GM18507 (cell line): ENCODE results near the gene TMEM269.
A peak's percentile ranks its signal among the peaks of the same experiment; 100 is the strongest.

Experiments used
- DNase-seq: peaks from one replicate; pipeline ENCODE4 v3.0.0; 2011; ENCODE audit warnings: low read depth; ENCODE audit not compliant: insufficient read length; ENCODE audit errors: extremely low spot score
- FAIRE-seq: peaks from 2 replicates; lab custom pipeline; 2011; peaks lifted over from hg19 to GRCh38; lab: Jason Lieb, UNC

Gene TMEM269

GRCh38 chr1:42815941-42816584, 31.3 kb downstream of the TMEM269 start:
- no peak for DNase-seq
- FAIRE-seq: no peak

- DNase-seq: peak; percentile 91
- peak; percentile 79 for FAIRE-seq
These were observed 32.0 kb downstream of the TMEM269 start, which contains the start of the genes ERMAP and SVBP for GRCh38 chr1:42816585-42817439. Gene ERMAP, plus strand, starts transcription at chr1:42817122. Its CDS starts 13,327 bp downstream, at chr1:42830449. Gene SVBP, minus strand, starts transcription at chr1:42817397. Its CDS starts 853 bp downstream, at chr1:42816544.

- DNase-seq (no peak), FAIRE-seq (no peak)
These were observed 32.6 kb downstream of the TMEM269 start for GRCh38 chr1:42817440-42817767.

GRCh38 chr1:42817976-42818375, 33.2 kb downstream of the TMEM269 start:
- DNase-seq: no peak
- FAIRE-seq: no peak

GRCh38 chr1:42820813-42821212, 36.0 kb downstream of the TMEM269 start:
- no peak for FAIRE-seq

GRCh38 chr1:42821690-42822089, 36.9 kb downstream of the TMEM269 start:
- no peak for FAIRE-seq
- DNase-seq: no peak

More at GRCh38 chr1:42820813-42821212, 36.0 kb downstream of the TMEM269 start:
- no peak for DNase-seq

- FAIRE-seq (no peak), DNase-seq (no peak)
These were observed 38.1 kb downstream of the TMEM269 start for GRCh38 chr1:42822800-42823392.

- FAIRE-seq: no peak
- no peak for DNase-seq
These were observed 39.8 kb downstream of the TMEM269 start for GRCh38 chr1:42824481-42825035.

- no peak for FAIRE-seq
- DNase-seq: no peak
These were observed 40.5 kb downstream of the TMEM269 start for GRCh38 chr1:42825036-42825851.

GRCh38 chr1:42830631-42831030, 45.8 kb downstream of the TMEM269 start:
- FAIRE-seq (no peak), DNase-seq (no peak)

- no peak for DNase-seq
- no peak for FAIRE-seq
These were observed 46.5 kb downstream of the TMEM269 start for GRCh38 chr1:42831273-42831672.

- FAIRE-seq: no peak
- DNase-seq: no peak
These were observed 48.0 kb downstream of the TMEM269 start for GRCh38 chr1:42832641-42833240.

- no peak for DNase-seq
- no peak for FAIRE-seq
These were observed 49.2 kb downstream of the TMEM269 start for GRCh38 chr1:42833981-42834380.

- DNase-seq (no peak), FAIRE-seq (no peak)
These were observed 50.0 kb downstream of the TMEM269 start for GRCh38 chr1:42834803-42835202.

- no peak for FAIRE-seq
- DNase-seq: no peak
These were observed 50.6 kb downstream of the TMEM269 start for GRCh38 chr1:42835422-42835821.

GRCh38 chr1:42837709-42838108, 52.9 kb downstream of the TMEM269 start:
- FAIRE-seq (no peak), DNase-seq (no peak)

GRCh38 chr1:42838482-42839190, 53.8 kb downstream of the TMEM269 start:
- DNase-seq: no peak
- FAIRE-seq: peak; percentile 31

GRCh38 chr1:42841010-42841409, 56.2 kb downstream of the TMEM269 start:
- FAIRE-seq: no peak
- DNase-seq: no peak
